ENCODE results near the gene GSTO1.

GRCh38 chr10:104279550-104280259 is 25.0 kb downstream of the GSTO1 start:
- TF ChIP-seq, protein P1, sequence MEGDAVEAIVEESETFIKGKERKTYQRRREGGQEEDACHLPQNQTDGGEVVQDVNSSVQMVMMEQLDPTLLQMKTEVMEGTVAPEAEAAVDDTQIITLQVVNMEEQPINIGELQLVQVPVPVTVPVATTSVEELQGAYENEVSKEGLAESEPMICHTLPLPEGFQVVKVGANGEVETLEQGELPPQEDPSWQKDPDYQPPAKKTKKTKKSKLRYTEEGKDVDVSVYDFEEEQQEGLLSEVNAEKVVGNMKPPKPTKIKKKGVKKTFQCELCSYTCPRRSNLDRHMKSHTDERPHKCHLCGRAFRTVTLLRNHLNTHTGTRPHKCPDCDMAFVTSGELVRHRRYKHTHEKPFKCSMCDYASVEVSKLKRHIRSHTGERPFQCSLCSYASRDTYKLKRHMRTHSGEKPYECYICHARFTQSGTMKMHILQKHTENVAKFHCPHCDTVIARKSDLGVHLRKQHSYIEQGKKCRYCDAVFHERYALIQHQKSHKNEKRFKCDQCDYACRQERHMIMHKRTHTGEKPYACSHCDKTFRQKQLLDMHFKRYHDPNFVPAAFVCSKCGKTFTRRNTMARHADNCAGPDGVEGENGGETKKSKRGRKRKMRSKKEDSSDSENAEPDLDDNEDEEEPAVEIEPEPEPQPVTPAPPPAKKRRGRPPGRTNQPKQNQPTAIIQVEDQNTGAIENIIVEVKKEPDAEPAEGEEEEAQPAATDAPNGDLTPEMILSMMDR (IDR thresholded peaks at IDR 0.05), result no peak
- TF ChIP-seq EZH2 (IDR thresholded peaks at IDR 0.05; ENCODE audit: borderline replicate concordance, insufficient read depth, low read depth, low read length, poor library complexity, severe bottlenecking), result no peak
